Measurements from ENCODE around the gene TTLL10. TPM values are rescaled to one million over a fixed set of nuclear protein-coding genes. Genes with fewer than 3 reads are reported as not detected.

The TTLL10 gene
- polyA plus RNA-seq, 4 donors: 0.33 to 0.83 (median 0.63) TPM

- peak; percentile 91 to 94 (median 92) for DNase-seq (ENCODE audit: low read depth in 4 of 4, low spot score in 3 of 4)
Measured at GRCh38 chr1:1231400-1232207, 57.9 kb downstream of the TTLL10 start, which contains the start of gene SDF4. Gene SDF4 (minus strand): TSS chr1:1232001. CDS start chr1:1228772, 3,229 bp downstream.

DNA sequence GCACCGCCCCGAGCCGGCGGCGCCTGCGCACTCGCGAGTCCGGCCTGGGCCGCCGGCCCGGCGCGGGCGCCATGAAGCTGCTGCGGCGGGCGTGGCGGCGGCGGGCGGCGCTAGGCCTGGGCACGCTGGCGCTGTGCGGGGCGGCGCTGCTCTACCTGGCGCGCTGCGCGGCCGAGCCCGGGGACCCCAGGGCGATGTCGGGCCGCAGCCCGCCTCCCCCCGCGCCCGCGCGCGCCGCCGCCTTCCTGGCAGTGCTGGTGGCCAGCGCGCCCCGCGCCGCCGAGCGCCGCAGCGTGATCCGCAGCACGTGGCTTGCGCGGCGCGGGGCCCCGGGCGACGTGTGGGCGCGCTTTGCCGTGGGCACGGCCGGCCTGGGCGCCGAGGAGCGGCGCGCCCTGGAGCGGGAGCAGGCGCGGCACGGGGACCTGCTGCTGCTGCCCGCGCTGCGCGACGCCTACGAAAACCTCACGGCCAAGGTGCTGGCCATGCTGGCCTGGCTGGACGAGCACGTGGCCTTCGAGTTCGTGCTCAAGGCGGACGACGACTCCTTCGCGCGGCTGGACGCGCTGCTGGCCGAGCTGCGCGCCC lies 58.6 kb downstream of the TTLL10 start, which contains the start of gene B3GALT6:
Gene B3GALT6, plus strand, starts transcription at position 30 of the 588 bp plus-strand sequence. Its CDS starts 42 bp downstream, at position 72.
- no peak for DNase-seq (ENCODE audit: low read depth in 4 of 4, low spot score in 3 of 4)

- no peak for DNase-seq (ENCODE audit: low read depth in 4 of 4, low spot score in 3 of 4)
Measured at GRCh38 chr1:1232796-1233566, 59.3 kb downstream of the TTLL10 start.

DNA sequence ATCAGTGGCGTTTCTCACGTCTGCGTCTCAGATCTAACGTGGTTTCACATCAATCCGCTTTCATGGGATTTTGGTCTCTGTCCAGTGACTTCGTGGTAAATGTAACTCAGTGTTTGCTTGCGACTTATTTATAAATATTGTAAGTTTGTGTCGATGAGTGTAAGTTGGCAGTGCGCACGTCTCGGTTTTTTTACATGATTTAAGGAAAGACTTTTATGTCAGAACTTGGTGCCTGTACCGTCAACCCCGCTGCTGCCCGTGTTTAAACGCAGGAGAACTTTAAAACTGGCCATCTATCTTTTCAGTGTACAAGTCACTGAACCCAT lies 59.9 kb downstream of the TTLL10 start:
- DNase-seq (ENCODE audit: low read depth in 4 of 4, low spot score in 3 of 4): no peak

DNA sequence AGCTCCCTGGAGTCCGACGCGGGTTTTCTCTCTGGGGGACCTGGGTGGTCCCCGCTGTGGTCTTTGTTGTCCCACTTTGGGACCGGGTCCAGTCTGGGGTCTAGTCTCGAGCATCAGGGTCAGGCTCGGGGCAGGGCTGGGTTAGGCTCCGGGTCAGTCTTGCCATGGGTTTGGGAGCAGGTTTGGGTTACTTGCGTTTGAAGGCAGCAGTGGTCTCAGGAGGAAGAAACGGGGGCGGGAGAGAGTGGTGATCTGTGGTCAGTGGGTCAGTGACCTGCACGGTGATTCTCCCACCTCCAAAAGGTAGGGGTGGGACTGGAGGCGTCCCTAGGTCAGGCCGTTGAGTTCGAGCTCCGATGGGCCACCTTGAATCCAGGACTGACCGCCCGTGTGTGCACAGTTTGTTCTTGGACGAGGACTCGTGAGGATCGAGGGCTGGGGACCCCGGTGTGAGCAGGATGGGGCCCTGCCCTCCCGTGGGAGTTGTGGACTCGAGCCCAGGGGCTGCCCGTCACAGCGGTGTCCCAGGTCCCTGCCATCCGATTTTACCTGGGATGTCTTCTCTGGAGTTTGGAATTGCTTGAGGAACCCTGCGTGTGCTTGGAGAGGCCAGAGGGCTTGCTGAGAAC lies 60.6 kb downstream of the TTLL10 start:
- no peak for DNase-seq (ENCODE audit: low read depth in 4 of 4, low spot score in 3 of 4)

- DNase-seq (ENCODE audit: low read depth in 4 of 4, low spot score in 3 of 4): no peak
Measured at GRCh38 chr1:1235016-1235744, 61.5 kb downstream of the TTLL10 start.

GRCh38 chr1:1236176-1236763 lies 62.6 kb downstream of the TTLL10 start:
- no peak for DNase-seq (ENCODE audit: low read depth in 4 of 4, low spot score in 3 of 4)

DNA sequence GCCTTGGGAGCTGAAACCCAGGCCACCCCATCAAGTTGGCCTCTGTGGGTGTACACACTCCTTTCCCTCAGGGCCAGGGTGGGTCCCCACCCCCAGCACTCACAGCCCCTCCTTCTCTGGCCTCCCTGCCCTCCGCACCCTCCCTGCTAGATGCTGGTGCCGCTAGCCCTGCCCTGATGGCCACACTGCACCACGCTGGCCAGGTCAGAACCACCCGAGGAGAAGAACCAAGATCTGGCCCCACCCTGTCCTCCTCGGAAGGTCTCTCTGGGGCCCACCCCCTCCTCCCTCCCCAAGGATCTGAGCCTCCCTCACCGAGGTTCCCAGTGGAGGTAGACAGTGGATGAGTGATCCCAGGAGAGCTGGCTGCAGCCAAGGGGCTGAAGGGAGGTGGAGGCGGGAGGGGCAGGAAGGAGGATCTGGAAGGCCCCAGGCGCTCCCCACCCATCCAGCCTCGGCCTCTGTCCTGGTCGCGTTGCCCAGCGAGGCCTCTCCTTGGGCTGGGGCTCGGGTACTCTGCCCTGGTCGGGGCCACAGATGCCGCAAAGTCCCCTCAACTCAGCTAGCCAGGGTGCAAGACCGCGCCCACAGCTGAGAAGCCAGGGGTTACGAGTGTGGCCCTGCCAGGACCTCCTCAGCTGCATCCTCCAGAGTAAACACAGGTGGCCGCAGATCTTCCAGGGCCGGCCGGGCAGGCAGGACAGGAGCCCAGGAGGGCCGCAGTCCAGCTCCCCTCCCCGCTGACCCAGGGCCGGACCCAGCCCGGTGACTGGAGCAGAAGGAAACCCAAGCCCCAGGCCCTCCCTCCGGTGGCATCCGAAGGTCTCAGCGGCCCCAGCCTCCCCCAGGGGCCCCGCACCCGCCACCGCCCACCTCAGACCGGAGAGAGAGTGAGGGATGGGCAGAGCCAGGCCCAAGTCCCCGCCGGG lies 63.5 kb downstream of the TTLL10 start:
- DNase-seq (ENCODE audit: low read depth in 4 of 4, low spot score in 3 of 4): no peak

DNA sequence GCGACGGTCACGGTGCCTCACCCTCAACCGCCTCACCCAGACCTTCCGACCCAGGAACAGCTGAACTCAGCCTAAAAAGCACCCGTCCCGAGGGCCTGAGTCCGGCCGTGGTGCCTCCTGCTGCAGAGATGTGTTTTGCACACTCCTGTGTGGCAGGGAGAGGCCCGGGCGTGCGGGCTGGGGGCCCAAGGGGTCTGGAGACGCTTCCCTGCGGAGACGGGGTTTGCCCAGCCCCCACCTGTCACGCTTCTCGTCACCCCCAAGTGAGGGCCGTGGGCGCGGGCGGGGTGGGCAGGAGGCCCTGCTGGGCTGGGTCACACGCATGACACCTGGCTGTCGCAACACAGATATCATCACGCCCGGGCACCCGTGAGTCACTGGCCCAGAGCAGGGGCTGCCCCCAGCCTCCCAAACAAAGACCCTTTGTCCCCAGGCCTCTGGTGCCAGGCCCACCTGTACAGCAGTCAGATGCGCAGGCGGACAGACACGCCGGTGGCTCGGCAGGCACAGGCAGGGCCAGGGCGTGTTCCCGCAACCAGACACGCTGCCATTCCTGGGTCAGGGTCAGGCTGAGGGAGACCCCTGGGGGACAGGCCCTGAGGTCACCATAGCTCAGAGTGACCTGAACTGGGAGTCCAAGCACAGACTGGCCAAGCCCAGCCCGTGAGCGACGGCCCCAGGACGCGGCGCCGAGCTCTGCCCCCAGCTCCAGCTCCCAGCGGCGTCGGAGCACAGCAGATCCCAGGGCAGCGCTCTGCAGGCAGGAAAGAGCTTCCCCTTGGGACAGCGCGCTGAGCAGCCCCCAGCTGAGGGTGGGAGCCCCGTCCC lies 64.4 kb downstream of the TTLL10 start:
- DNase-seq (ENCODE audit: low read depth in 4 of 4, low spot score in 3 of 4): no peak

DNA sequence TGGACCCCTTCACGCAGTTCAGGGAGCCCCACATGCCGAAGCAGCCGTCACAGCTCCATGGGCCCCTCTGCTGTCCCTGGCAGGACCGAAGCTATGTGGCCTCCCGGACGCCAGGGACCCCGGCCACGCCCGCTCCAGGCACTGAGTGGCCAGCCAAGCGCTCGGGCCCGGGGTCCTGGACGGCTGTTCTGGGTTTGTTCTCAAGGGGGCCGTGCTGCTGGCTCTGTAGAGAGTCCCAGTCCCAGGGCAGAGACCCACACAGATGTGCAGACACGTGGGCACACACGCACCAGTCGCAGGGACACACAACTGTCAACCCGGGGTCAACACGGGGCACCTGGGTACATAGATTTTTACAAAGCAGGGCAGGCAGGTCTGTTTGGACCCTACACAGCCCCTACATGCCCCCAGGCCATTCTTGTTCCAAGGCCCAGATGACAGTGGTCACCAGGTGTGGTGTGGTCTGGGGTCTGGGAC lies 65.1 kb downstream of the TTLL10 start:
- DNase-seq (ENCODE audit: low read depth in 4 of 4, low spot score in 3 of 4): no peak

- no peak for DNase-seq (ENCODE audit: low read depth in 4 of 4, low spot score in 3 of 4)
Measured at GRCh38 chr1:1239227-1239613, 65.5 kb downstream of the TTLL10 start.

DNA sequence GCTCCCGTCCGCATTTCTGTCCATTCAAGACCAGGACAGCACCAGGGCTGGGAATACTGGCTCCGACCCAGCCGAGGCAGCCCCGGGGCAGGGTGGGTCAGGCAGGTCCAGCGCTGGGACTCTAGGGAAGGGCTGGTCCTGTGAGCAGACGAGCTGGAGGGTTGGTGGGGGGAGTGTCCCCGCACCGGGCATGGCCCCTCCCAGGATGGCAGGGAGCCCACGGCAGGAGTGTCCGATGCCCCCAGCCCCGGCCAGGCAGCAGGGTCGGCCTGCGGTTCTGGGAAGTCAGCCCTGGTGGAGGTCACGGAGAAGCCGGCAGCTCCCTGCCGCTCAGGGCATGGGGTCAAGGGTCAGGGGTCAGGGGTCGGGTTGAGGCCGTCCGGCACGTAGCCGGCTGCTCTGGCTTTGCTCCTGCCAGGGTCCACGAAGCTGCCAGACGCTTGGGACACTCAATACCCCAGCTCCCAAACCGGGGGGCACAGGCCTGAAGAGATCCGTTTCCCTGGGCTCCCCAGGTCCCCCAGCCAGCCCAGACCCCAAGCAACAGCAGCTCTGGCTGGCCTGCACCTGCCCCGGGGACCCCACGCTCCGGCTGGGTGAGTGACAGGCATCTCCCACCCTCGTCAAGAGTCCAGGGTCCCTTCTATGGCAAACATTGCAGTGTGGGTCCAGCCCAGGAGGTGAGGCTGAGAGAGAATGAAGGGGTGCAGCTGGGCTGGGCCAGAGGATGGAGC lies 66.1 kb downstream of the TTLL10 start:
- DNase-seq (ENCODE audit: low read depth in 4 of 4, low spot score in 3 of 4): no peak

- DNase-seq (ENCODE audit: low read depth in 4 of 4, low spot score in 3 of 4): no peak
Measured at GRCh38 chr1:1240348-1240732, 66.7 kb downstream of the TTLL10 start.

- DNase-seq (ENCODE audit: low read depth in 4 of 4, low spot score in 3 of 4): no peak
Measured at GRCh38 chr1:1240822-1241587, 67.3 kb downstream of the TTLL10 start.

DNA sequence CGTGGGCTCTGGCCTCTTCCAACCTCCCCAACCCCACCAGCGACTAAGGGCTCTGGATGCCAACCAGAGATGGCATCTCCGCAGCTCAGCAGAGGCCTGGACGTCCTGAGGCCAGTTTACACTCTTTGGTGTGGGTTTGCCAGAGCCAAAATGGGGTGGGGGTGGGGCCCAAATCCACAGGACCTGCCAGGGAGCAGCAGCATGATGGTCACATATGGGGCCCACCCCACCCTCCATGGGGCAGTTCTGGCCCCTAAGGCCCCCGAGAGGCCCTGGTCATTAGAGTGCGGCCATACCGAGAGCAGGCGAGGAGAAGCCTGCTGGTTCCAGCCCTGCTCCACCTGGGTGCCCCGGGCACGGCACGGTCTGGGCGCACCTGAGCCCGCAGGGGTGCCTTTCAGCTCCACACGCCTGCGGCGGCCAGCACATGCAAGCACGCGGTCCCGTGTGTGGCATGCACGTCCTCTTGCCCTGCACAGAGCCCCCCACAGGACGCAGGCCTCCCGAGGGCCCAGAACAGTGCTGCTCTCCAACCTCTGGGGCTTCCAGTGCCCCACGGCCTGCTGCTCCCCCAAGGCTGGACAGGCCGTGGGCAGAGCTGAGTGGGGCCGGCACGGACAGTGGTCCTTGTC lies 68.0 kb downstream of the TTLL10 start:
- DNase-seq (ENCODE audit: low read depth in 4 of 4, low spot score in 3 of 4): no peak

Measured in right renal pelvis (tissue), 4 donors.